CD4-positive, alpha-beta T cell (primary cell): Measurements from ENCODE around the gene OGG1. TPM values are rescaled to one million over a fixed set of nuclear protein-coding genes. Genes with fewer than 3 reads are reported as not detected.
A peak's percentile ranks its signal among the peaks of the same experiment; 100 is the strongest.

ENCODE experiments used
- ATAC-seq: fragments of 200-7000 bp; cut with Tn5 transposase; one replicate; pipeline ENCODE4 v1.10.0; 2022; ENCODE audit warnings: mild to moderate bottlenecking; ENCODE audit not compliant: poor library complexity
- CTCF ChIA-PET: fragments of 350-600 bp; sonication (Branson Sonifier 250); formaldehyde crosslinking; loops from one replicate; lab custom pipeline; 2021; ENCODE audit warnings: antibody characterized with exemption, inconsistent platforms; lab: Charles Lee
- POLR2A ChIA-PET: fragments of 350-600 bp; sonication (Branson Sonifier 250); formaldehyde crosslinking; loops from one replicate; lab custom pipeline; 2021; ENCODE audit warnings: antibody characterized with exemption, inconsistent platforms; lab: Charles Lee
- DNase-seq, 14 experiments: peaks; one replicate each; pipeline ENCODE4 v3.0.0-alpha.2; 2013 to 2020; ENCODE audit warnings: mixed read lengths in 2 of 14
- H3K27ac ChIP-seq, 2 donors: one replicate each; pipeline versions ENCODE4 v1.5.1 to v1.7.0; 2013; ENCODE audit warnings: low read length in 2 of 2, low read depth in 1 of 2, mild to moderate bottlenecking in 1 of 2
- H3K27me3 ChIP-seq, 2 experiments: 1 replicate in 1 of 2; 2 replicates in 1 of 2; pipeline versions ENCODE4 v1.6.1 to v1.7.0; 2013; ENCODE audit warnings: low read length in 2 of 2, control low read depth in 1 of 2, mild to moderate bottlenecking in 1 of 2, moderate library complexity in 1 of 2; ENCODE audit not compliant: insufficient read depth in 2 of 2, control insufficient read depth in 1 of 2
- H3K36me3 ChIP-seq: one replicate; pipeline ENCODE4 v1.6.1; 2013; ENCODE audit warnings: low read length, control low read depth; ENCODE audit not compliant: insufficient read depth
- H3K4me1 ChIP-seq: one replicate; pipeline ENCODE4 v1.6.1; 2013; ENCODE audit warnings: low read length, control low read depth; ENCODE audit not compliant: insufficient read depth
- H3K4me3 ChIP-seq: one replicate; pipeline ENCODE4 v1.5.1; 2013; ENCODE audit warnings: mild to moderate bottlenecking, low read length, moderate library complexity
- H3K9me3 ChIP-seq, 2 experiments: 1 replicate in 1 of 2; 2 replicates in 1 of 2; pipeline versions ENCODE4 v1.6.1 to v1.7.0; 2013; ENCODE audit warnings: low read length in 2 of 2, mild to moderate bottlenecking in 2 of 2, control low read depth in 1 of 2, moderate library complexity in 1 of 2; ENCODE audit not compliant: control insufficient read depth in 1 of 2, insufficient read depth in 1 of 2
- H3K27ac Mint-ChIP-seq: one replicate; pipeline ENCODE4 v1.8.0; 2020; ENCODE audit warnings: mixed read lengths
- H3K27me3 Mint-ChIP-seq: one replicate; pipeline ENCODE4 v1.8.0; 2021; ENCODE audit warnings: mixed read lengths
- H3K36me3 Mint-ChIP-seq: one replicate; pipeline ENCODE4 v1.8.0; 2021; ENCODE audit warnings: low read depth, mixed read lengths
- H3K4me1 Mint-ChIP-seq: one replicate; pipeline ENCODE4 v1.8.0; 2021; ENCODE audit warnings: low read depth, mixed read lengths
- H3K4me3 Mint-ChIP-seq: one replicate; pipeline ENCODE4 v1.8.0; 2020; ENCODE audit warnings: mild to moderate bottlenecking, mixed read lengths
- H3K9me3 Mint-ChIP-seq: one replicate; pipeline ENCODE4 v1.8.0; 2020; ENCODE audit warnings: mixed read lengths
- intact Hi-C, 2 experiments: fragments of 100-400 bp; cut with DNase I in 1 of 2; cut with micrococcal nuclease in 1 of 2; formaldehyde crosslinking; loops; one replicate each; pipeline versions ENCODE4 v1.15.1 to v1.9.0; 2023 to 2025; cut with DNase I, micrococcal nuclease
- polyA plus RNA-seq, 2 donors: library from polyadenylated mRNA; unstranded; fragments of 120-200 nt; gene quantifications; one replicate each; pipeline ENCODE4 v1.2.1, GENCODE V29; 2013
- total RNA-seq, 174 experiments: library from RNA in 2 of 174; stranded (reverse) in 2 of 174; gene quantifications; one replicate each; pipeline ENCODE4 v1.2.3 and lab custom pipeline; 2021 to 2026
- TF ChIP-seq, protein P1 (sequence below): fragments of 200-600 bp; IDR thresholded peaks from one replicate; pipeline ENCODE4 v1.8.0; 2022; ENCODE audit warnings: antibody characterized with exemption, mild to moderate bottlenecking

OGG1 gene
- total RNA-seq = 1 to 10 TPM; 7.1 to 8.9 TPM
- 21.8 TPM for polyA plus RNA-seq (2013, experiment 1 of 2)
- 27.4 TPM for polyA plus RNA-seq (2013, experiment 2 of 2)
- 3.6 to 35.3 (median 18.1) reads per million in 172 experiments for total RNA-seq (lab: John Stamatoyannopoulos, UW)

DNA sequence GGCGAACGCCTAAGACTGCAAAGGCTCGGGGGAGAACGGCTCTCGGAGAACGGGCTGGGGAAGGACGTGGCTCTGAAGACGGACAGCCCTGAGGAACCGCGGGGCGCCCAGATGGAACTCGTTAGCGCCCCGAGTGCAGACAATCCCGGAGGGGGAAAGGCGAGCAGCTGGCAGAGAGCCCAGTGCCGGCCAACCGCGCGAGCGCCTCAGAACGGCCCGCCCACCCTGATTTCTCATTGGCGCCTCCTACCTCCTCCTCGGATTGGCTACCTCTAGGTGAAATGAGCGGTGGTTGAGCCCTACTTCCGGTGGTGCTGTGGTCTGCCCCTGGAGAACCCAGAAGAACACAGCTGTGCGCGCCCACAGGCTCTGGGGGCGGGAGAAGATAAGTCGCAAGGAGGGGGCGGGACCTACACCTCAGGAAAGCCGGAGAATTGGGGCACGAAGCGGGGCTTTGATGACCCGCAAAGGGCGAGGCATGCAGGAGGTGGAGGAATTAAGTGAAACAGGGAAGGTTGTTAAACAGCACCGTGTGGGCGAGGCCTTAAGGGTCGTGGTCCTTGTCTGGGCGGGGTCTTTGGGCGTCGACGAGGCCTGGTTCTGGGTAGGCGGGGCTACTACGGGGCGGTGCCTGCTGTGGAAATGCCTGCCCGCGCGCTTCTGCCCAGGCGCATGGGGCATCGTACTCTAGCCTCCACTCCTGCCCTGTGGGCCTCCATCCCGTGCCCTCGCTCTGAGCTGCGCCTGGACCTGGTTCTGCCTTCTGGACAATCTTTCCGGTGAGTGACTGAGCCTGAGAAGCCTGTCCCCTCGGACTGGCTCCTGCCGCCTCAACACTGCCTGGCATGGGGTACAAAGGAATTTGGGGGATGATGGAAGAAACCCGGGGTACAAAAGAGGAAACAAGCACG is at the start of gene OGG1:
OGG1 (plus strand) TSS at position 308 of the 911 bp plus-strand sequence; CDS start at position 643, 335 bp downstream.
- H3K27ac Mint-ChIP-seq = peak within 1 kb of the TSS; percentile 85
- Histone ChIP-seq H3K27ac (peak within 1 kb of the TSS; percentile 69 to 74), H3K27me3 (no peaks in the 10 kb centered on the region), H3K4me3 (peak within 1 kb of the TSS; percentile 82), H3K4me1 (peaks cover 37% of the 10 kb centered on the region), H3K36me3 (peaks cover 51% of the 10 kb centered on the region), H3K9me3 (no peaks in the 10 kb centered on the region)
- TF ChIP-seq, protein P1, sequence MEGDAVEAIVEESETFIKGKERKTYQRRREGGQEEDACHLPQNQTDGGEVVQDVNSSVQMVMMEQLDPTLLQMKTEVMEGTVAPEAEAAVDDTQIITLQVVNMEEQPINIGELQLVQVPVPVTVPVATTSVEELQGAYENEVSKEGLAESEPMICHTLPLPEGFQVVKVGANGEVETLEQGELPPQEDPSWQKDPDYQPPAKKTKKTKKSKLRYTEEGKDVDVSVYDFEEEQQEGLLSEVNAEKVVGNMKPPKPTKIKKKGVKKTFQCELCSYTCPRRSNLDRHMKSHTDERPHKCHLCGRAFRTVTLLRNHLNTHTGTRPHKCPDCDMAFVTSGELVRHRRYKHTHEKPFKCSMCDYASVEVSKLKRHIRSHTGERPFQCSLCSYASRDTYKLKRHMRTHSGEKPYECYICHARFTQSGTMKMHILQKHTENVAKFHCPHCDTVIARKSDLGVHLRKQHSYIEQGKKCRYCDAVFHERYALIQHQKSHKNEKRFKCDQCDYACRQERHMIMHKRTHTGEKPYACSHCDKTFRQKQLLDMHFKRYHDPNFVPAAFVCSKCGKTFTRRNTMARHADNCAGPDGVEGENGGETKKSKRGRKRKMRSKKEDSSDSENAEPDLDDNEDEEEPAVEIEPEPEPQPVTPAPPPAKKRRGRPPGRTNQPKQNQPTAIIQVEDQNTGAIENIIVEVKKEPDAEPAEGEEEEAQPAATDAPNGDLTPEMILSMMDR = no peak
- no peaks in the 10 kb centered on the region for H3K27me3 Mint-ChIP-seq
- ATAC-seq (peak; percentile 94), DNase-seq (peak; percentile 84 to 98 (median 91))
- ChIA-PET POLR2A (interaction anchor here (1.0 to 3.3 kb wide), 14 partner anchors 10 to 387 kb away, joined by 3 to 41 read pairs (median 5); partner anchors contain the start of genes ARPC4, BRPF1, CAMK1 and CRELD1), CTCF (interaction anchor here (1.0 to 1.5 kb wide), 6 partner anchors 19 to 183 kb away, joined by 3 to 9 read pairs (median 4); partner anchors contain the start of genes ARPC4 and BRPF1)
- no peaks in the 10 kb centered on the region for H3K9me3 Mint-ChIP-seq
- peaks cover 48% of the 10 kb centered on the region for H3K4me1 Mint-ChIP-seq
- H3K4me3 Mint-ChIP-seq = peak within 1 kb of the TSS; percentile 95
- intact Hi-C loops = loop anchor here (1.0 to 5.0 kb wide), 6 partner anchors 19 to 142 kb away; partner anchors contain the start of genes TADA3 (in 2 of the 2), BRPF1 (in 1 of the 2) and JAGN1 (in 1 of the 2)
- H3K36me3 Mint-ChIP-seq = peaks cover 77% of the 10 kb centered on the region

DNA sequence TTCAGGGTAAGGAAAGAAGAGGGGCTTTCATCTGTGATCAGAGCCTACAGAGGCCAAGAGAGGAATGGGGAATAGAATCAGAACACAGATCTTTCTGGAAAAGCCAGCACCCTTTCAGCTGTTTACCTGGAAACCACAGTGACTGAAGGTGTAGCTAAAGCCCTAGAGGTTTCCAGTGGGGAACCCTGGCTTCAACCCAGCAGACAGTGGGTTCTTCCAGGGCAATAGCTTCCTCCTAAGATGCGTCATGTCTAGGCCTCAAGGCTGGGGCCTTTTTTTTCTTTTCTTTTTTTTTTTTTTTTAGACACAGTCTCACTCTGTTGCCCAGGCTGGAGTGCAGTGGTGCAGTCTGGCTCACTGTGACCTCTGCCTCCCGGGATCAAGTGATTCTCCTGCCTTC is 49.2 kb upstream of the OGG1 start:
- CTCF ChIA-PET = no interaction called here

DNA sequence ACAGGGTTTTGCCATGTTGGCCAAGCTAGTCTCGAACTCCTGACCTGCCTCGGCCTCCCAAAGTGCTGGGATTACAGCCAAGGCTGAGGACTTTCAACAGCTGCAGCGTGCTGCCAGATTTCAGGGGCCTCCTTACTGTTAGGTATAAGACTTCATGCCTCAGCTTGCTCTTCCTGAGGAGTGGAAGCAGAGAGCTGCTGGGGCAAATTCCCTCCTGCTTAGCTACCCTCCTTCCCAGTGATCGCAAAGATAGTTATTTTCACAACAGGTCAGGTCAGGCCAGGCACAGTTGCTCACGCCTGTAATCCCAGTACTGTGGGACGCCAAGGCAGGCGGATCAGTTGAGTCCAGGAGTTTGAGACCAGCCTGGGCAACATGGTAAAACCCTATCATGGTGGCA is 48.7 kb upstream of the OGG1 start:
- H3K4me1 Mint-ChIP-seq = peaks cover 12% of the 10 kb centered on the region
- Histone ChIP-seq H3K27ac (no peak overlapping the region), H3K4me1 (peaks cover 14% of the 10 kb centered on the region), H3K36me3 (peaks cover 49% of the 10 kb centered on the region), H3K4me3 (no peak overlapping the region), H3K9me3 (peaks cover 0 to 17% of the 10 kb centered on the region in 2 experiments), H3K27me3 (peaks cover 15 to 17% of the 10 kb centered on the region in 2 experiments)
- no peak overlapping the region for H3K27ac Mint-ChIP-seq
- TF ChIP-seq, protein P1 = no peak
- peaks cover 26% of the 10 kb centered on the region for H3K27me3 Mint-ChIP-seq
- no peak overlapping the region for H3K4me3 Mint-ChIP-seq
- H3K9me3 Mint-ChIP-seq = no peaks in the 10 kb centered on the region
- ATAC-seq = no peak
- POLR2A ChIA-PET = no interaction called here
- intact Hi-C loops = no loop called here
- CTCF ChIA-PET = no interaction called here
- peaks cover 64% of the 10 kb centered on the region for H3K36me3 Mint-ChIP-seq
- no peak for DNase-seq

More for the DNA sequence above, 49.2 kb upstream of the OGG1 start:
- Histone ChIP-seq H3K27me3 (peaks cover 15 to 17% of the 10 kb centered on the region in 2 experiments), H3K4me3 (no peak overlapping the region), H3K9me3 (peaks cover 0 to 17% of the 10 kb centered on the region in 2 experiments), H3K27ac (no peak overlapping the region), H3K4me1 (peaks cover 14% of the 10 kb centered on the region), H3K36me3 (peaks cover 53% of the 10 kb centered on the region)
- Mint-ChIP-seq H3K36me3 (peaks cover 68% of the 10 kb centered on the region), H3K27me3 (peaks cover 21% of the 10 kb centered on the region), H3K4me3 (no peak overlapping the region), H3K27ac (no peak overlapping the region), H3K9me3 (no peaks in the 10 kb centered on the region), H3K4me1 (peaks cover 12% of the 10 kb centered on the region)
- POLR2A ChIA-PET = no interaction called here
- TF ChIP-seq, protein P1 = no peak
- intact Hi-C loops = no loop called here
- no peak for ATAC-seq
- DNase-seq = no peak
